Common myeloid progenitor, CD34-positive (primary cell): ENCODE measurements around the gene ACE2.

Experiments
- CTCF ChIA-PET: fragments of 350-600 bp; sonication (Branson Sonifier 250); formaldehyde crosslinking; loops from one replicate; lab custom pipeline; 2021; ENCODE audit warnings: antibody characterized with exemption; lab: Charles Lee
- POLR2A ChIA-PET: fragments of 350-600 bp; sonication (Branson Sonifier 250); formaldehyde crosslinking; loops from one replicate; lab custom pipeline; 2021; ENCODE audit warnings: antibody characterized with exemption; lab: Charles Lee
- DNase-seq, 3 donors: peaks; one replicate each; pipeline versions ENCODE4 v3.0.0 to v3.0.0-alpha.2; 2013
- H3K27ac ChIP-seq, 2 experiments: 1 replicate in 1 of 2; 2 replicates in 1 of 2; pipeline ENCODE4 v1.7.0; 2013; ENCODE audit warnings: inconsistent platforms in 2 of 2, low read length in 2 of 2, mild to moderate bottlenecking in 2 of 2, low read depth in 1 of 2, moderate library complexity in 1 of 2; ENCODE audit not compliant: severe bottlenecking in 2 of 2, insufficient read depth in 1 of 2, poor library complexity in 1 of 2
- H3K27me3 ChIP-seq, 5 experiments: replicated peaks in 2 of 5; 1 replicate in 3 of 5; 2 replicates in 2 of 5; pipeline versions ENCODE4 v1.6.1 to v1.7.0; 2013; ENCODE audit warnings: low read length in 4 of 5, mild to moderate bottlenecking in 2 of 5, moderate library complexity in 2 of 5, inconsistent platforms in 1 of 5; ENCODE audit not compliant: insufficient read depth in 5 of 5, control insufficient read depth in 4 of 5
- H3K36me3 ChIP-seq, 4 experiments: 1 replicate in 2 of 4; 2 replicates in 2 of 4; pipeline versions ENCODE4 v1.6.1 to v1.7.0; 2013; ENCODE audit warnings: low read length in 3 of 4, control low read depth in 1 of 4, mild to moderate bottlenecking in 1 of 4; ENCODE audit not compliant: control insufficient read depth in 4 of 4, insufficient read depth in 4 of 4
- H3K4me1 ChIP-seq, 4 experiments: 1 replicate in 3 of 4; 2 replicates in 1 of 4; pipeline versions ENCODE4 v1.6.1 to v1.7.1; 2013; ENCODE audit warnings: low read length in 3 of 4, mild to moderate bottlenecking in 3 of 4, control low read depth in 1 of 4, inconsistent platforms in 1 of 4, moderate library complexity in 1 of 4; ENCODE audit not compliant: control insufficient read depth in 4 of 4, insufficient read depth in 4 of 4; ENCODE audit errors: control extremely low read depth in 1 of 4
- H3K4me3 ChIP-seq, 7 experiments: 1 replicate in 4 of 7; 2 replicates in 3 of 7; pipeline versions ENCODE4 v1.5.1 to v1.7.0; 2013; ENCODE audit warnings: mild to moderate bottlenecking in 7 of 7, low read length in 6 of 7, moderate library complexity in 6 of 7, inconsistent platforms in 2 of 7, low read depth in 2 of 7, control low read depth in 1 of 7; ENCODE audit not compliant: insufficient read depth in 4 of 7, control insufficient read depth in 1 of 7; ENCODE audit errors: extremely low read depth in 1 of 7
- H3K9me3 ChIP-seq, 5 experiments: 1 replicate in 4 of 5; 2 replicates in 1 of 5; pipeline versions ENCODE4 v1.6.1 to v1.7.1; 2013; ENCODE audit warnings: low read length in 4 of 5, mild to moderate bottlenecking in 2 of 5, inconsistent platforms in 1 of 5, low read depth in 1 of 5, moderate library complexity in 1 of 5; ENCODE audit not compliant: control insufficient read depth in 4 of 5, insufficient read depth in 2 of 5; ENCODE audit errors: control extremely low read depth in 1 of 5
- WGBS: methylation state at CpG from one replicate; pipeline ENCODE4 v1.1.5; 2013; ENCODE audit not compliant: insufficient coverage; 5-methylcytosine and 5-hydroxymethylcytosine counted together

Gene ACE2

DNA sequence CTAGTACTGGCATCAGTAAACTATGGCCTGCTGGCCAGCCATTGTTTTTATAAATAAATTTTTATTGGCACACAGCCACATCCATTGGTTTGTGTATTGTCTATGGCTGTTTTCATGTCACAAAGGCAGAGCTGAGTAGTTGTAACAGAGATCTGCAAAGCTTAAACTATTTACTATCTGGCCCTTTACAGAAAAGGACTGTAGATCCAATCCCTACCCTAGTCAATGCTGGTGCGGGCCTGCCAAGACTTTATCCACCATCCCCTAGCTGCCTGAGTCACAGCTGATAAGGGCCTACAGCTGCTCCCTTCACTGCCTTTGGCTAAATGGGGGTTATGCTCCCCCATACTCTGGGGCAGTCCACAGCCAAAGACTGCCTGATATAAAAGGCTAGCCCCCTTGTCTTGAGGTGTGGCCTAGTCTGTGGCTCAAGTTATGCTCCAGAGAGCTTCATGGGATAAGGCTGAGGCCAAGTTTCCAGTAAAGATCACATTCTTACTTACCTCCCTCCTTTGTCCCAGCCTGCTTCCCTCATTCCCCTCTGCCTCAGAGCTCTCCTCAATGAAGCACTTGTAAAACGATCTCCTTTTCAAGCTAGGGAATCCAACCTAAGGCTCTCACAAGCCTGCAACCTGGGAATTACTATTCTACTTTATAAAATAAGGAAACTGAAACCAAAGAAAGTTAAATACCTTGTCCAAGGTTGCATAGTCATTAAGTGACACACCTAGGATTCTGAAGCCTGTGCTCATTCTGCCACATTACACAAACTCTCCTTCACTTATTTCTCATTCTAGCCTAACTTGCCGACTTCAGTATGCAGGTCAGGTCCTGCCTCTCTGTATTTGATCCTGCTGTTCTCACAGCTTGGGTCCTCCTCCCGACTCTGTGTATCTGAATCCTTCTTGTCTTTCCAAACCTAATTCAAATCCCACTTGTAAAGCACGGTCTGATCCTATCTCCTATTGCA lies 20.7 kb downstream of the ACE2 start:
- Histone ChIP-seq H3K27ac (no peak overlapping the region), H3K27me3 (peaks cover 0 to 31% (median 0%) of the 10 kb centered on the region in 5 experiments), H3K4me3 (no peak overlapping the region), H3K4me1 (no peaks in the 10 kb centered on the region), H3K36me3 (no peaks in the 10 kb centered on the region), H3K9me3 (no peaks in the 10 kb centered on the region)
- WGBS = 70% methylated on average over 5 of the region's 5 CpGs
- peak in 2 of 3 donors; percentile 18 to 52 for DNase-seq
- POLR2A ChIA-PET = no interaction called here
- CTCF ChIA-PET = no interaction called here

DNA sequence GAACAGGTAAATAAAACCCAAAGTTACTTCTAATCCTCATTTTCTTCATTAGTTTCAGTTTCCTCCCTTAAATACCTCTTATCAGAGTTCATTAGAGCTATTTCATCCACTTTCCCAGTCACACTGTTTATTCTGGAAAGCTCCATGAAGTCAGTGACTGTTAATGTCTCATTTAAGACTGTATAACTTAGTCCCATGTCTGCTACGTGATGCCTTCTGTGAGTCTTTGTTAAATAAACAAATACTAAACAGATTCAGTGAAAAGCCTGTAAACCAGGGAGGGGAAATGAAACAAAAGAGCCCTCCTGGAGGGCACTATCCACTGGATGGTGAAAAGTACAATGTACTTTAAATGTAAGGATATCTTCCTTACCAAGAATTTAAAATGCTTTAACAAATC lies 24.7 kb downstream of the ACE2 start:
- no peaks in the 10 kb centered on the region for H3K36me3 ChIP-seq
- no peak overlapping the region for H3K4me3 ChIP-seq
- DNase-seq = no peak
- POLR2A ChIA-PET = no interaction called here
- peaks cover 0 to 40% (median 0%) of the 10 kb centered on the region in 5 experiments for H3K27me3 ChIP-seq
- no peak overlapping the region for H3K27ac ChIP-seq
- WGBS = no CpG with 5 or more reads among the region's 1 CpG
- no peaks in the 10 kb centered on the region for H3K9me3 ChIP-seq
- H3K4me1 ChIP-seq = no peaks in the 10 kb centered on the region
- CTCF ChIA-PET = no interaction called here

GRCh38 chrX:15574017-15574416 lies 26.7 kb downstream of the ACE2 start:
- Histone ChIP-seq H3K27ac (no peak overlapping the region), H3K4me3 (no peak overlapping the region), H3K9me3 (no peaks in the 10 kb centered on the region), H3K4me1 (no peaks in the 10 kb centered on the region), H3K36me3 (no peaks in the 10 kb centered on the region), H3K27me3 (peaks cover 0 to 31% (median 0%) of the 10 kb centered on the region in 5 experiments)
- POLR2A ChIA-PET = no interaction called here
- CTCF ChIA-PET = no interaction called here
- DNase-seq = no peak
- 70% methylated on average over 2 of the region's 2 CpGs for WGBS

GRCh38 chrX:15570145-15570544 lies 30.6 kb downstream of the ACE2 start:
- DNase-seq = no peak
- Histone ChIP-seq H3K9me3 (no peaks in the 10 kb centered on the region), H3K27ac (no peak overlapping the region), H3K4me1 (peaks cover 0 to 2% (median 0%) of the 10 kb centered on the region in 4 experiments), H3K36me3 (no peaks in the 10 kb centered on the region), H3K4me3 (no peak overlapping the region), H3K27me3 (peaks cover 0 to 36% (median 0%) of the 10 kb centered on the region in 5 experiments)
- WGBS = 60% methylated on average over 1 of the region's 1 CpG
- ChIA-PET CTCF (no interaction called here), POLR2A (no interaction called here)

DNA sequence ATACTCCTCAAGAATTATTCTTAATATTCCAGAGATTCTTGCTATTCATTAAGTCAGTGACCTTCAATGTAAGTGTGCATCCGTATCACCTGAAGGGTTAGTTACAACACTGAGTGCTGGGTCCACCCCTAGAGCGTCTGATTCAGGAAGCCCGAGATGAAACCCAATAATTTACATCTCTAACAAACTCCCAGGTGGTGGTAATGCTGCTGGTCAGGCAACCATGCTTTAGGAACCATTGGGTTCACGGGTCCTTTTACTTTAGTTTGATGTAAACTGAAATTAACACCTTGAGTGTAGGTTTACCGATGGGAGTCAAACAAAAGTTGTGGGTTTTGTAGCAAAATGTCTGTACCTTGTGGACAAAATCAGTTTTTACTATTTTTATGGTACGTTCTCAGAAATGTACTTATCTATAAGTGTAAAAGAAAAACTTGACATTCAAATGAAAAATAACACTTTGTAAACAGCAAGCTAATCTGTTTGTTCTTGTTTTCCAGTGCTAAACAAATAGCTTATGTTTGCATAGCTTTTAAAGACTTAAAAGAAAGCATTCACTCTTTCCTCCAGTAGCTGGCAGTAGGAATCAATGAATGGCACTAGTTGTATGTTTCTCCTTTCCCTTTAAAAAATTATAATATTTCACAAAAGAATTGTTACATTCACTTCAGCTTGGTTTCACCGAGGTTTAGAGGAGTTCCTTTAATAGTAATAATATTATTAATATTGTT lies 32.7 kb downstream of the ACE2 start:
- H3K4me1 ChIP-seq = peaks cover 0 to 2% (median 0%) of the 10 kb centered on the region in 4 experiments
- CTCF ChIA-PET = interaction anchor here (1.0 kb wide), 1 partner anchor 74 kb away, joined by 4 read pairs; no protein-coding TSS in a partner anchor
- POLR2A ChIA-PET = no interaction called here
- WGBS = 60% methylated on average over 4 of the region's 7 CpGs
- H3K27me3 ChIP-seq = peaks cover 0 to 33% (median 0%) of the 10 kb centered on the region in 5 experiments
- H3K4me3 ChIP-seq = no peak overlapping the region
- no peaks in the 10 kb centered on the region for H3K9me3 ChIP-seq
- DNase-seq = peak in 2 of 3 donors; percentile 16 to 22
- no peak overlapping the region for H3K27ac ChIP-seq
- H3K36me3 ChIP-seq = no peaks in the 10 kb centered on the region

DNA sequence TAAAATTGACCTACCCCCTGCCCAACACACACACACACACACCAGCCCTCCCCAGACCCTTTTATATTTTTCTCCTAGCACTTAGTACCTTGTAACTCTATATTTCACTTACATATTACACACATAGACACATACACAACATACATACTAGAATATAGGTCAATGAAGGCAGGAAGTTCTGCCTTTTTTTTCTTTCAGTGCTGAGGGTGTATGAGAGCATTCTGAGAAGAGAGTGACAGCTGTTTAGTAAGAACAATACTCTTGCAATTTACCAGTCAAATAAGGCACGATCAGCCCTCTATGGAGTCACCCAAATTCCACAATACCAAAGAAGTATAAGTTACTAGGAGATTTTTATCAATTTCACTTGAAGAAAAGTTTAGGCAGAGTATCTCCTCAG lies 33.5 kb downstream of the ACE2 start:
- Histone ChIP-seq H3K4me1 (peaks cover 0 to 2% (median 0%) of the 10 kb centered on the region in 4 experiments), H3K9me3 (no peaks in the 10 kb centered on the region), H3K27ac (no peak overlapping the region), H3K36me3 (no peaks in the 10 kb centered on the region), H3K27me3 (peaks cover 0 to 28% (median 0%) of the 10 kb centered on the region in 5 experiments), H3K4me3 (no peak overlapping the region)
- ChIA-PET POLR2A (no interaction called here), CTCF (interaction anchor here (3.5 kb wide), 1 partner anchor 67 kb away, joined by 32 read pairs; the partner anchor contains the start of gene BMX)
- no CpG with 5 or more reads among the region's 1 CpG for WGBS
- DNase-seq = no peak
